Progenitor cell of endocrine pancreas (in vitro differentiated cells): ENCODE results near the gene DRD3. TPM values are rescaled to one million over a fixed set of nuclear protein-coding genes. Genes with fewer than 3 reads are reported as not detected.

ENCODE experiments used
- DNase-seq: peaks from one replicate; pipeline ENCODE4 v3.0.0; 2021; ENCODE audit warnings: low spot score; ENCODE audit not compliant: unreplicated experiment
- H3K27ac Mint-ChIP-seq: 2 replicates; pipeline ENCODE4 v1.8.0; 2021; ENCODE audit warnings: mild to moderate bottlenecking, moderate library complexity, mixed read lengths
- H3K27me3 Mint-ChIP-seq: 2 replicates; pipeline ENCODE4 v1.8.0; 2021; ENCODE audit warnings: mixed read lengths
- H3K36me3 Mint-ChIP-seq: 2 replicates; pipeline ENCODE4 v1.8.0; 2022; ENCODE audit warnings: mixed read lengths; ENCODE audit not compliant: insufficient read depth
- H3K4me1 Mint-ChIP-seq: 2 replicates; pipeline ENCODE4 v1.8.0; 2021; ENCODE audit warnings: low read depth, mixed read lengths
- H3K4me3 Mint-ChIP-seq: 2 replicates; pipeline ENCODE4 v1.8.0; 2021; ENCODE audit warnings: low read depth, mild to moderate bottlenecking, moderate library complexity, mixed read lengths
- H3K9me3 Mint-ChIP-seq: 2 replicates; pipeline ENCODE4 v1.8.0; 2021; ENCODE audit warnings: low read depth, mixed read lengths
- CTCF ChIP-seq: fragments of 200-600 bp; sonication (generic); IDR thresholded peaks from one replicate; pipeline ENCODE4 v1.5.0; 2021; ENCODE audit warnings: antibody characterized with exemption, mild to moderate bottlenecking; ENCODE audit not compliant: unreplicated experiment
- total RNA-seq: library from RNA; stranded (reverse); gene quantifications from 2 replicates; pipeline ENCODE4 v1.2.1, GENCODE V29; 2021

Gene DRD3
- total RNA-seq, 1 donor from 2014 or later = not detected

- no peak for DNase-seq
- Mint-ChIP-seq H3K36me3 (no peaks in the 10 kb centered on the region), H3K4me3 (no peak overlapping the region), H3K27ac (no peak overlapping the region), H3K9me3 (no peaks in the 10 kb centered on the region), H3K4me1 (peaks cover 4% of the 10 kb centered on the region), H3K27me3 (no peaks in the 10 kb centered on the region)
- no peak for TF ChIP-seq CTCF
Observed at GRCh38 chr3:114108137-114108536, 70.7 kb downstream of the DRD3 start.

GRCh38 chr3:114104414-114104813 lies 74.4 kb downstream of the DRD3 start:
- no peaks in the 10 kb centered on the region for H3K36me3 Mint-ChIP-seq
- H3K27ac Mint-ChIP-seq = no peak overlapping the region
- H3K4me3 Mint-ChIP-seq = no peak overlapping the region
- H3K9me3 Mint-ChIP-seq = no peaks in the 10 kb centered on the region
- no peak for DNase-seq
- H3K4me1 Mint-ChIP-seq = no peaks in the 10 kb centered on the region
- TF ChIP-seq CTCF = no peak
- H3K27me3 Mint-ChIP-seq = no peaks in the 10 kb centered on the region

GRCh38 chr3:114103858-114104257 lies 75.0 kb downstream of the DRD3 start:
- no peak for DNase-seq
- no peaks in the 10 kb centered on the region for H3K9me3 Mint-ChIP-seq
- H3K4me1 Mint-ChIP-seq = no peaks in the 10 kb centered on the region
- H3K36me3 Mint-ChIP-seq = no peaks in the 10 kb centered on the region
- H3K27me3 Mint-ChIP-seq = no peaks in the 10 kb centered on the region
- TF ChIP-seq CTCF = no peak
- no peak overlapping the region for H3K4me3 Mint-ChIP-seq
- H3K27ac Mint-ChIP-seq = no peak overlapping the region

GRCh38 chr3:114103181-114103580 lies 75.7 kb downstream of the DRD3 start:
- H3K4me1 Mint-ChIP-seq = no peaks in the 10 kb centered on the region
- H3K9me3 Mint-ChIP-seq = no peaks in the 10 kb centered on the region
- TF ChIP-seq CTCF = no peak
- H3K36me3 Mint-ChIP-seq = no peaks in the 10 kb centered on the region
- H3K27ac Mint-ChIP-seq = no peak overlapping the region
- no peak overlapping the region for H3K4me3 Mint-ChIP-seq
- DNase-seq = no peak
- no peaks in the 10 kb centered on the region for H3K27me3 Mint-ChIP-seq

GRCh38 chr3:114101101-114101500 lies 77.8 kb downstream of the DRD3 start:
- Mint-ChIP-seq H3K27me3 (no peaks in the 10 kb centered on the region), H3K4me1 (no peaks in the 10 kb centered on the region), H3K36me3 (no peaks in the 10 kb centered on the region), H3K27ac (no peak overlapping the region), H3K9me3 (no peaks in the 10 kb centered on the region), H3K4me3 (no peak overlapping the region)
- TF ChIP-seq CTCF = no peak
- no peak for DNase-seq
